ENCODE data around the gene SKP2. TPM values are rescaled to one million over a fixed set of nuclear protein-coding genes. Genes with fewer than 3 reads are reported as not detected.
"Not testable (repeated sequence)": the region's sequence is repeated elsewhere in the genome, so short reads cannot be mapped to it uniquely, and the experiment has no call there.

The SKP2 gene
- total RNA-seq, 2 experiments from 2014 or later = 6.3 to 7.2 TPM

DNA sequence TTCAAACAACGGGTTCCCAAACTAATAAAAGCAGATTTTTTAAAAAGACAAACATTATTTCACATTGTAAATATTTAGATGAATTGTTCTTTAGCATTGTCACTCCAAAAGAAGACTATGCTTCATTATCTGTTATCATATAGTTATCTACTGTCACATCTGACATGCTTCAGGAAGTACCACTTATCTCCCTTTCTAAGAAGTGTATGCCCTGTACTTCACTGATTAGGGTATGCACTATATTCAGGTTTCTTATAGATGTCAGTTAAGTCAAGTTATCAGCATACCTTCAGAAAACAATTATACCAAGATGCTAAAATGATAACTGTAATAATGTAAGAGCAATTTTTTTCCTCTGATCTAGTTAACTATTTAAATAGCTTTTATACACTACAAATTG is 40.7 kb upstream of the SKP2 start:
- TF ChIP-seq, protein P1, sequence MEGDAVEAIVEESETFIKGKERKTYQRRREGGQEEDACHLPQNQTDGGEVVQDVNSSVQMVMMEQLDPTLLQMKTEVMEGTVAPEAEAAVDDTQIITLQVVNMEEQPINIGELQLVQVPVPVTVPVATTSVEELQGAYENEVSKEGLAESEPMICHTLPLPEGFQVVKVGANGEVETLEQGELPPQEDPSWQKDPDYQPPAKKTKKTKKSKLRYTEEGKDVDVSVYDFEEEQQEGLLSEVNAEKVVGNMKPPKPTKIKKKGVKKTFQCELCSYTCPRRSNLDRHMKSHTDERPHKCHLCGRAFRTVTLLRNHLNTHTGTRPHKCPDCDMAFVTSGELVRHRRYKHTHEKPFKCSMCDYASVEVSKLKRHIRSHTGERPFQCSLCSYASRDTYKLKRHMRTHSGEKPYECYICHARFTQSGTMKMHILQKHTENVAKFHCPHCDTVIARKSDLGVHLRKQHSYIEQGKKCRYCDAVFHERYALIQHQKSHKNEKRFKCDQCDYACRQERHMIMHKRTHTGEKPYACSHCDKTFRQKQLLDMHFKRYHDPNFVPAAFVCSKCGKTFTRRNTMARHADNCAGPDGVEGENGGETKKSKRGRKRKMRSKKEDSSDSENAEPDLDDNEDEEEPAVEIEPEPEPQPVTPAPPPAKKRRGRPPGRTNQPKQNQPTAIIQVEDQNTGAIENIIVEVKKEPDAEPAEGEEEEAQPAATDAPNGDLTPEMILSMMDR (IDR thresholded peaks at IDR 0.05) = no peak
- Mint-ChIP-seq H3K27ac (no peak overlapping the region), H3K36me3 (ENCODE audit: low read depth) (peaks cover 95% of the 10 kb centered on the region), H3K4me1 (ENCODE audit: low read depth) (no peaks in the 10 kb centered on the region), H3K27me3 (no peaks in the 10 kb centered on the region), H3K9me3 (no peaks in the 10 kb centered on the region), H3K4me3 (no peak overlapping the region)
- Histone ChIP-seq H3K27me3 (ENCODE audit: control insufficient read depth in 1 of 2, insufficient read depth in 2 of 2, low read length in 2 of 2) (no peaks in the 10 kb centered on the region), H3K4me3 (ENCODE audit: low read length) (no peak overlapping the region), H3K27ac (ENCODE audit: low read depth in 1 of 2, low read length in 2 of 2) (no peak overlapping the region), H3K36me3 (ENCODE audit: insufficient read depth, low read length) (peaks cover 64% of the 10 kb centered on the region), H3K4me1 (ENCODE audit: insufficient read depth, low read length) (no peaks in the 10 kb centered on the region), H3K9me3 (ENCODE audit: control insufficient read depth in 1 of 2, insufficient read depth in 1 of 2, low read length in 2 of 2) (no peaks in the 10 kb centered on the region)
- intact Hi-C loops (cut with DNase I, micrococcal nuclease) = no loop called here
- ChIA-PET CTCF (interaction anchor here (1.1 kb wide), 1 partner anchor 8 kb away, joined by 3 read pairs; no protein-coding TSS in a partner anchor), POLR2A (no interaction called here)
- DNase-seq = no peak
- ATAC-seq (ENCODE audit: poor library complexity) = no peak

DNA sequence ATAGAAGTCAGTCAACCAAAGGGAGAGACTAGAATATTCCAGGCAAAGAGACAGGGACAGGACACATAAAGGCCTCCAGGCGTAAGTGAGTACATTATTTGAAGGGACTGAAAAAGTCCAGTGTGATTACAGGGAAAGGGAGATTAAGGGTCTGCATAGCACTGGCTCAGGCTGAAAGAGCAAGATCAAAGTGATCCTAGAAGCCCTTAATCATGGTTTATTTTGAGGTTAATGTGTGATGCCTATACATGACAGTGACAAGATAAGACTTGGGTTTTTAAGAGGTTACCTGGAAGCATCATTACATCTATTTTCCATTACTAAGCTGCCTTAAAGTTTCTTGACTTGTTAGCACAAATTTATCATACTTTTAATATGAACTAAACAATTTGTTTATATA is 26.0 kb upstream of the SKP2 start:
- H3K27ac ChIP-seq (ENCODE audit: low read depth in 1 of 2, low read length in 2 of 2) = no peak overlapping the region
- ChIA-PET CTCF (no interaction called here), POLR2A (interaction anchor here (0.7 to 1.2 kb wide), 2 partner anchors 14 to 495 kb away, joined by 3 read pairs; no protein-coding TSS in a partner anchor)
- Mint-ChIP-seq H3K27me3 (no peaks in the 10 kb centered on the region), H3K27ac (no peak overlapping the region), H3K9me3 (peaks cover 9% of the 10 kb centered on the region), H3K36me3 (ENCODE audit: low read depth) (peaks cover 68% of the 10 kb centered on the region), H3K4me1 (ENCODE audit: low read depth) (peaks cover 18% of the 10 kb centered on the region), H3K4me3 (no peak overlapping the region)
- intact Hi-C loops (cut with DNase I, micrococcal nuclease) = no loop called here
- peaks cover 0 to 12% of the 10 kb centered on the region in 2 experiments for H3K9me3 ChIP-seq (ENCODE audit: control insufficient read depth in 1 of 2, insufficient read depth in 1 of 2, low read length in 2 of 2)
- peaks cover 40% of the 10 kb centered on the region for H3K36me3 ChIP-seq (ENCODE audit: insufficient read depth, low read length)
- TF ChIP-seq, protein P1 (IDR thresholded peaks at IDR 0.05) = no peak
- DNase-seq = no peak
- H3K27me3 ChIP-seq (ENCODE audit: control insufficient read depth in 1 of 2, insufficient read depth in 2 of 2, low read length in 2 of 2) = no peaks in the 10 kb centered on the region
- no peak for ATAC-seq (ENCODE audit: poor library complexity)
- H3K4me1 ChIP-seq (ENCODE audit: insufficient read depth, low read length) = no peaks in the 10 kb centered on the region
- H3K4me3 ChIP-seq (ENCODE audit: low read length) = no peak overlapping the region

DNA sequence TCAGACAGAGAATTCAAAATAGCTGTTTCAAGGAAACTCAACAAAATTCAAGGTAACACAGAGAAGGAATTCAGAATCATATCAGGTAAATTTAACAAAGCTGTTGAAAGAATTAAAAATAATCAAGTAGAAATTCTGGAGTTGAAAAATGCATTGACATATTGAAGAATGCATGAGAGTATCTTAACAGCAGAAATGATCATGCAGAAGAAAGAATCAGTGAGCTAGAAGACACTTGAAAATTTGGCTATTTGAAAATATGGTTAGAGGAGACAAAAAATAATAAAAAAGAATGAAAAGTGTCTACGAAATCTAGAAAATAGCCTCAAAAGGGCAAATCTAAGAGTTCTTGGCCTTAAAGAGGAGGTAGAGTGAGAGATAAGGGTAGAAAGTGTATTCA is 23.1 kb upstream of the SKP2 start:
- Mint-ChIP-seq H3K9me3 (peaks cover 9% of the 10 kb centered on the region), H3K4me3 (no peak overlapping the region), H3K4me1 (ENCODE audit: low read depth) (peaks cover 33% of the 10 kb centered on the region), H3K27ac (no peak overlapping the region), H3K27me3 (no peaks in the 10 kb centered on the region), H3K36me3 (ENCODE audit: low read depth) (peaks cover 80% of the 10 kb centered on the region)
- TF ChIP-seq, protein P1 (IDR thresholded peaks at IDR 0.05) = no peak
- no peak overlapping the region for H3K4me3 ChIP-seq (ENCODE audit: low read length)
- DNase-seq (no peak), ATAC-seq (ENCODE audit: poor library complexity) (no peak)
- POLR2A ChIA-PET = no interaction called here
- intact Hi-C loops (cut with DNase I, micrococcal nuclease) = no loop called here
- peaks cover 26% of the 10 kb centered on the region for H3K36me3 ChIP-seq (ENCODE audit: insufficient read depth, low read length)
- no peak overlapping the region for H3K27ac ChIP-seq (ENCODE audit: low read depth in 1 of 2, low read length in 2 of 2)
- H3K9me3 ChIP-seq (ENCODE audit: control insufficient read depth in 1 of 2, insufficient read depth in 1 of 2, low read length in 2 of 2) = peaks cover 0 to 12% of the 10 kb centered on the region in 2 experiments
- no peaks in the 10 kb centered on the region for H3K27me3 ChIP-seq (ENCODE audit: control insufficient read depth in 1 of 2, insufficient read depth in 2 of 2, low read length in 2 of 2)
- CTCF ChIA-PET = interaction anchor here (1.0 kb wide), 1 partner anchor 113 kb away, joined by 3 read pairs; the partner anchor contains the start of gene NADK2
- no peaks in the 10 kb centered on the region for H3K4me1 ChIP-seq (ENCODE audit: insufficient read depth, low read length)

DNA sequence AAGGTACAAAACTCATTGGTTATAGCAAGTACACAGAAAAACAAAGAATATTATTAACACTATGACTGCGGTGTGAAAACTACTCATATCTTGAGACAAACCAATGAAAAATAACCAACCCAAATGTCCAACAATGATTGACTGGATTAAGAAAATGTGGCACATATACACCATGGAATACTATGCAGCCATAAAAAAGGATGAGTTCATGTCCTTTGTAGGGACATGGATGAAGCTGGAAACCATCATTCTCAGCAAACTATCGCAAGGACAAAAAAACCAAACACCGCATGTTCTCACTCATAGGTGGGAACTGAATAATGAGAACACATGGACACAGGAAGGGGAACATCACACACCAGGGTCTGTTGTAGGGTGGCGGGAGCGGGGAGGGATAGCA is 22.2 kb upstream of the SKP2 start:
- H3K4me1 Mint-ChIP-seq (ENCODE audit: low read depth) = peaks cover 33% of the 10 kb centered on the region
- H3K27me3 Mint-ChIP-seq; DNase-seq; H3K4me3 ChIP-seq (ENCODE audit: low read length); ATAC-seq (ENCODE audit: poor library complexity); H3K27ac ChIP-seq (ENCODE audit: low read depth in 1 of 2, low read length in 2 of 2); intact Hi-C loops (cut with DNase I, micrococcal nuclease); H3K4me1 ChIP-seq (ENCODE audit: insufficient read depth, low read length); H3K4me3 Mint-ChIP-seq; H3K27ac Mint-ChIP-seq; POLR2A ChIA-PET; H3K9me3 Mint-ChIP-seq; H3K27me3 ChIP-seq (ENCODE audit: control insufficient read depth in 1 of 2, insufficient read depth in 2 of 2, low read length in 2 of 2): not testable (repeated sequence)
- H3K9me3 ChIP-seq (ENCODE audit: control insufficient read depth in 1 of 2, insufficient read depth in 1 of 2, low read length in 2 of 2) = peaks cover 0 to 12% of the 10 kb centered on the region in 2 experiments
- CTCF ChIA-PET = interaction anchor here (1.0 kb wide), 1 partner anchor 112 kb away, joined by 3 read pairs; the partner anchor contains the start of gene NADK2
- H3K36me3 ChIP-seq (ENCODE audit: insufficient read depth, low read length) = peaks cover 26% of the 10 kb centered on the region
- peaks cover 82% of the 10 kb centered on the region for H3K36me3 Mint-ChIP-seq (ENCODE audit: low read depth)

DNA sequence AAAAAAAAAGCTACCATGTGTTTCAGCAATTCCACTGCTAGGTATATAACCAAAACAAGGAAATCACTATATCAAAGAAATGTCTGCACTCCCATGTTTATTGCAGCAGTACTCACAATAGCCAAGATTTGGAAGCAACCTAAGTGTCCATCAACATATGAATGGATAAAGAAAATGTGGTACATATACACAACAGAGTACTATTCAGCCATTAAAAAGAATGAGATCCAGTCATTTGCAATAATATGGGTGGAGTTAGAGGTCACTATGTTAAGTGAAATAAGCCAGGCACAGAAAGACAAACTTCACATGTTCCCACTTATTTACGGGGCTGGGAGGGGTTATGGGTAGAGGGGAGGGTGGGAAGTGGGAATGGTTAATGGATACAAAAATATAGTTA is 18.9 kb upstream of the SKP2 start:
- H3K27ac ChIP-seq (ENCODE audit: low read depth in 1 of 2, low read length in 2 of 2); H3K9me3 Mint-ChIP-seq; POLR2A ChIA-PET; ATAC-seq (ENCODE audit: poor library complexity); CTCF ChIA-PET; intact Hi-C loops (cut with DNase I, micrococcal nuclease); H3K4me3 Mint-ChIP-seq; H3K4me1 ChIP-seq (ENCODE audit: insufficient read depth, low read length); H3K27me3 ChIP-seq (ENCODE audit: control insufficient read depth in 1 of 2, insufficient read depth in 2 of 2, low read length in 2 of 2); H3K4me3 ChIP-seq (ENCODE audit: low read length); DNase-seq; H3K27me3 Mint-ChIP-seq; H3K27ac Mint-ChIP-seq: not testable (repeated sequence)
- H3K4me1 Mint-ChIP-seq (ENCODE audit: low read depth) = peaks cover 29% of the 10 kb centered on the region
- Histone ChIP-seq H3K36me3 (ENCODE audit: insufficient read depth, low read length) (peaks cover 32% of the 10 kb centered on the region), H3K9me3 (ENCODE audit: control insufficient read depth in 1 of 2, insufficient read depth in 1 of 2, low read length in 2 of 2) (peaks cover 0 to 12% of the 10 kb centered on the region in 2 experiments)
- H3K36me3 Mint-ChIP-seq (ENCODE audit: low read depth) = peaks cover 91% of the 10 kb centered on the region
